ES-I3 (cell line): ENCODE results near the gene MIB1.

Source experiments
- H3K36me3 ChIP-seq: 2 replicates; pipeline ENCODE4 v1.6.1; 2013; ENCODE audit warnings: mild to moderate bottlenecking, low read length, control low read depth, moderate library complexity; ENCODE audit not compliant: insufficient read depth
- H3K4me1 ChIP-seq: 2 replicates; pipeline ENCODE4 v1.6.1; 2013; ENCODE audit warnings: mild to moderate bottlenecking, control low read depth, low read length; ENCODE audit not compliant: insufficient read depth
- H3K9ac ChIP-seq: 2 replicates; pipeline ENCODE4 v1.6.1; 2013; ENCODE audit warnings: low read depth, mild to moderate bottlenecking, low read length, moderate library complexity
- H3K9me3 ChIP-seq: 2 replicates; pipeline ENCODE4 v1.6.1; 2013; ENCODE audit warnings: mild to moderate bottlenecking, low read length, moderate library complexity; ENCODE audit not compliant: control insufficient read depth, insufficient read depth

MIB1 gene

GRCh38 chr18:21853775-21854552, 113.4 kb downstream of the MIB1 start:
- no peaks in the 10 kb centered on the region for H3K9me3 ChIP-seq
- H3K9ac ChIP-seq: no peak overlapping the region
- H3K36me3 ChIP-seq: peaks cover 4% of the 10 kb centered on the region; the same call in 1 of the 2 replicates
- peaks cover 5% of the 10 kb centered on the region for H3K4me1 ChIP-seq

GRCh38 chr18:21855432-21855831, 114.8 kb downstream of the MIB1 start:
- no peak overlapping the region for H3K9ac ChIP-seq
- H3K36me3 ChIP-seq: peaks cover 6% of the 10 kb centered on the region; the same call in 1 of the 2 replicates
- H3K4me1 ChIP-seq: peaks cover 5% of the 10 kb centered on the region
- no peaks in the 10 kb centered on the region for H3K9me3 ChIP-seq

GRCh38 chr18:21857871-21858270, 117.3 kb downstream of the MIB1 start:
- no peaks in the 10 kb centered on the region; the same call in 1 of the 2 replicates for H3K4me1 ChIP-seq
- no peak overlapping the region for H3K9ac ChIP-seq
- peaks cover 19% of the 10 kb centered on the region for H3K36me3 ChIP-seq
- no peaks in the 10 kb centered on the region for H3K9me3 ChIP-seq

- peaks cover 19% of the 10 kb centered on the region for H3K36me3 ChIP-seq
- no peaks in the 10 kb centered on the region for H3K9me3 ChIP-seq
- H3K9ac ChIP-seq: no peak overlapping the region
- no peaks in the 10 kb centered on the region for H3K4me1 ChIP-seq
Measured at GRCh38 chr18:21858544-21858943, 118.0 kb downstream of the MIB1 start.

- Histone ChIP-seq H3K4me1 (no peaks in the 10 kb centered on the region), H3K9me3 (no peaks in the 10 kb centered on the region), H3K9ac (no peak overlapping the region), H3K36me3 (peaks cover 14% of the 10 kb centered on the region)
Measured at GRCh38 chr18:21864386-21864785, 123.8 kb downstream of the MIB1 start.

GRCh38 chr18:21865043-21865442, 124.5 kb downstream of the MIB1 start:
- H3K4me1 ChIP-seq: no peaks in the 10 kb centered on the region
- H3K36me3 ChIP-seq: peaks cover 14% of the 10 kb centered on the region
- no peak overlapping the region for H3K9ac ChIP-seq
- no peaks in the 10 kb centered on the region for H3K9me3 ChIP-seq

GRCh38 chr18:21868770-21869169, 128.2 kb downstream of the MIB1 start:
- no peak overlapping the region for H3K9ac ChIP-seq
- no peaks in the 10 kb centered on the region for H3K36me3 ChIP-seq
- H3K9me3 ChIP-seq: no peaks in the 10 kb centered on the region
- no peaks in the 10 kb centered on the region for H3K4me1 ChIP-seq

- H3K36me3 ChIP-seq: no peaks in the 10 kb centered on the region
- no peaks in the 10 kb centered on the region for H3K4me1 ChIP-seq
Measured at GRCh38 chr18:21889570-21889969, 149.0 kb downstream of the MIB1 start.

GRCh38 chr18:21894619-21895367, 154.2 kb downstream of the MIB1 start:
- Histone ChIP-seq H3K9me3 (no peaks in the 10 kb centered on the region), H3K4me1 (no peaks in the 10 kb centered on the region), H3K9ac (no peak overlapping the region), H3K36me3 (no peaks in the 10 kb centered on the region)

More at GRCh38 chr18:21889570-21889969, 149.0 kb downstream of the MIB1 start:
- Histone ChIP-seq H3K9ac (no peak overlapping the region), H3K9me3 (no peaks in the 10 kb centered on the region)

GRCh38 chr18:21896732-21897336, 156.2 kb downstream of the MIB1 start:
- H3K9ac ChIP-seq: no peak overlapping the region
- no peaks in the 10 kb centered on the region for H3K9me3 ChIP-seq
- no peaks in the 10 kb centered on the region for H3K36me3 ChIP-seq
- H3K4me1 ChIP-seq: no peaks in the 10 kb centered on the region

GRCh38 chr18:21897811-21898210, 157.2 kb downstream of the MIB1 start:
- no peaks in the 10 kb centered on the region for H3K36me3 ChIP-seq
- H3K9ac ChIP-seq: no peak overlapping the region
- no peaks in the 10 kb centered on the region for H3K4me1 ChIP-seq

GRCh38 chr18:21900605-21901352, 160.2 kb downstream of the MIB1 start:
- Histone ChIP-seq H3K4me1 (no peaks in the 10 kb centered on the region), H3K36me3 (no peaks in the 10 kb centered on the region), H3K9ac (no peak overlapping the region), H3K9me3 (no peaks in the 10 kb centered on the region)

More at GRCh38 chr18:21897811-21898210, 157.2 kb downstream of the MIB1 start:
- H3K9me3 ChIP-seq: no peaks in the 10 kb centered on the region

GRCh38 chr18:21901423-21901945, 160.9 kb downstream of the MIB1 start:
- Histone ChIP-seq H3K4me1 (no peaks in the 10 kb centered on the region), H3K36me3 (no peaks in the 10 kb centered on the region), H3K9ac (no peak overlapping the region), H3K9me3 (no peaks in the 10 kb centered on the region)

- Histone ChIP-seq H3K4me1 (no peaks in the 10 kb centered on the region), H3K9ac (no peak overlapping the region), H3K36me3 (no peaks in the 10 kb centered on the region), H3K9me3 (no peaks in the 10 kb centered on the region)
Measured at GRCh38 chr18:21903709-21904108, 163.1 kb downstream of the MIB1 start.
